DND-41 (cell line): ENCODE measurements around the gene BNC2.

Source experiments
- CTCF ChIP-seq: IDR thresholded peaks from 2 replicates; pipeline ENCODE4 v1.5.1; 2012; ENCODE audit warnings: borderline replicate concordance, low read length, moderate library complexity, mild to moderate bottlenecking; ENCODE audit not compliant: poor library complexity, severe bottlenecking; ENCODE audit errors: extremely low read depth
- EZH2 ChIP-seq: IDR thresholded peaks from 3 replicates; pipeline ENCODE4 v1.6.1; 2012; ENCODE audit warnings: borderline replicate concordance, low read depth, mild to moderate bottlenecking, moderate library complexity, low read length, inconsistent platforms; ENCODE audit not compliant: severe bottlenecking

- TF ChIP-seq CTCF (no peak), EZH2 (no peak)
Observed at GRCh38 chr9:16704116-16705110, 166.1 kb downstream of the BNC2 start.
